Ishikawa (cell line): ENCODE measurements around the gene PITX3.

Experiments used
- CEBPB ChIP-seq: IDR thresholded peaks from 2 replicates; pipeline ENCODE4 v1.6.1; 2012
- EGR1 ChIP-seq: IDR thresholded peaks from 2 replicates; pipeline ENCODE4 v1.6.1; 2012
- EP300 ChIP-seq: IDR thresholded peaks from 2 replicates; pipeline ENCODE4 v1.6.1; 2012; ENCODE audit warnings: borderline replicate concordance
- FOXM1 ChIP-seq: IDR thresholded peaks from 2 replicates; pipeline ENCODE4 v1.6.1; 2012; ENCODE audit warnings: low read depth, borderline replicate concordance
- MAX ChIP-seq: IDR thresholded peaks from 2 replicates; pipeline ENCODE4 v1.6.1; 2012
- NFIC ChIP-seq: IDR thresholded peaks from 2 replicates; pipeline ENCODE4 v1.6.1; 2012
- RAD21 ChIP-seq: IDR thresholded peaks from 2 replicates; pipeline ENCODE4 v1.6.1; 2012; ENCODE audit warnings: low read depth
- REST ChIP-seq: IDR thresholded peaks from 2 replicates; pipeline ENCODE4 v1.6.1; 2012; ENCODE audit warnings: low read depth, mild to moderate bottlenecking
- TAF1 ChIP-seq: IDR thresholded peaks from 2 replicates; pipeline ENCODE4 v1.6.1; 2012; ENCODE audit warnings: low read depth, mild to moderate bottlenecking
- TCF12 ChIP-seq: IDR thresholded peaks from 2 replicates; pipeline ENCODE4 v1.6.1; 2012; ENCODE audit warnings: low read depth
- TEAD4 ChIP-seq: IDR thresholded peaks from 2 replicates; pipeline ENCODE4 v1.6.1; 2012
- USF1 ChIP-seq: IDR thresholded peaks from 2 replicates; pipeline ENCODE4 v1.6.1; 2012
- YY1 ChIP-seq: IDR thresholded peaks from 2 replicates; pipeline ENCODE4 v1.6.1; 2012; ENCODE audit warnings: low read depth
- ZBTB7A ChIP-seq: IDR thresholded peaks from 2 replicates; pipeline ENCODE4 v1.6.1; 2012; ENCODE audit warnings: low read depth

- TF ChIP-seq RAD21 (no peak), ZBTB7A (no peak), REST (no peak), EP300 (no peak), TCF12 (no peak), CEBPB (no peak), TAF1 (no peak), FOXM1 (no peak), NFIC (no peak), MAX (no peak), YY1 (no peak), USF1 (no peak), TEAD4 (no peak), EGR1 (no peak)
These were observed 21.9 kb downstream of the PITX3 start for GRCh38 chr10:102219370-102219769.
